GM23338 (cell line): Measurements from ENCODE around the gene BANP.

Experiments used
- CTCF ChIP-seq, 2 experiments: fragments of 200-600 bp in 1 of 2; sonication (generic) in 1 of 2; conservative IDR thresholded peaks; 2 replicates each; pipeline versions ENCODE4 v1.5.1 to v1.6.1; 2016 to 2017; ENCODE audit warnings: antibody characterized with exemption in 2 of 2, low read depth in 2 of 2, mild to moderate bottlenecking in 2 of 2, moderate library complexity in 1 of 2
- JUNB ChIP-seq: IDR thresholded peaks from one replicate; pipeline ENCODE4 v1.6.1; 2016; ENCODE audit warnings: antibody characterized with exemption; ENCODE audit not compliant: unreplicated experiment

GRCh38 chr16:87950765-87951551, at the start of gene BANP:
- TF ChIP-seq CTCF (conservative IDR thresholded peaks at IDR 0.05; ENCODE audit: low read depth in 2 of 2) (peak; percentile 34 to 47; a peak in 3 of 4 replicates), JUNB (no peak)
